Sigmoid colon (tissue), 7 donors: ENCODE results near the gene C1orf87. TPM values are rescaled to one million over a fixed set of nuclear protein-coding genes. Genes with fewer than 3 reads are reported as not detected.

Experiments
- DNase-seq: peaks from one replicate; pipeline ENCODE4 v3.0.0-alpha.2; 2019
- H3K27ac ChIP-seq, 4 donors: fragments of 200-600 bp; sonication (generic); one replicate each; pipeline ENCODE4 v1.5.1; 2016 to 2019; ENCODE audit warnings: mild to moderate bottlenecking in 1 of 4
- H3K27me3 ChIP-seq, 3 donors: fragments of 200-600 bp; sonication (generic); one replicate each; pipeline ENCODE4 v1.5.1; 2019; ENCODE audit warnings: mild to moderate bottlenecking in 1 of 3
- H3K36me3 ChIP-seq, 4 donors: fragments of 200-600 bp; sonication (generic); one replicate each; pipeline ENCODE4 v1.5.1; 2016 to 2019
- H3K4me1 ChIP-seq, 4 donors: fragments of 200-600 bp; sonication (generic); one replicate each; pipeline ENCODE4 v1.5.1; 2017 to 2019
- H3K4me3 ChIP-seq, 4 donors: fragments of 200-600 bp; sonication (generic); one replicate each; pipeline ENCODE4 v1.5.1; 2017 to 2019; ENCODE audit warnings: mild to moderate bottlenecking in 2 of 4, moderate library complexity in 1 of 4
- H3K9me3 ChIP-seq, 4 donors: fragments of 200-600 bp in 3 of 4; sonication (generic) in 3 of 4; one replicate each; pipeline versions ENCODE4 v1.5.1 to v1.6.1; 2013 to 2019
- EP300 ChIP-seq, 4 donors: sonication (generic); formaldehyde crosslinking; IDR thresholded peaks; one replicate each; pipeline ENCODE4 v1.6.1; 2017; ENCODE audit warnings: antibody characterized with exemption in 4 of 4
- POLR2A ChIP-seq, 2 donors: fragments of 450-650 bp; IDR thresholded peaks; one replicate each; pipeline ENCODE4 v1.6.1; 2016; ENCODE audit warnings: antibody characterized with exemption in 2 of 2, mild to moderate bottlenecking in 2 of 2, moderate library complexity in 2 of 2
- POLR2AphosphoS5 ChIP-seq, 4 donors: sonication (generic); formaldehyde crosslinking; IDR thresholded peaks; one replicate each; pipeline ENCODE4 v1.6.1; 2017; ENCODE audit warnings: antibody characterized with exemption in 4 of 4
- WGBS, 2 donors: extraction: QIAGEN DNeasy Blood & Tissue Kit; methylation state at CpG; one replicate each; pipeline ENCODE4 v1.1.7; 2013; 5-methylcytosine and 5-hydroxymethylcytosine counted together
- intact Hi-C: fragments of 100-400 bp; cut with DNase I; formaldehyde crosslinking; loops from one replicate; pipeline ENCODE4 v1.15.1; 2023
- polyA plus RNA-seq, 3 donors: library from polyadenylated mRNA; stranded (reverse); fragments of 200-250 nt; gene quantifications; one replicate each; pipeline ENCODE4 v1.2.3, GENCODE V29; 2013
- total RNA-seq, 4 donors: library from RNA; depleted of rRNA; stranded (reverse); fragments of >200 nt; gene quantifications; one replicate each; pipeline ENCODE4 v1.1.0, GENCODE V29; 2016
- TF ChIP-seq, protein P1 (sequence below), 4 experiments: fragments of 450-650 bp in 3 of 4; fragments of 200-600 bp in 1 of 4; IDR thresholded peaks; one replicate each; pipeline ENCODE4 v1.5.1; 2016 to 2019; ENCODE audit warnings: antibody characterized with exemption in 4 of 4, mild to moderate bottlenecking in 3 of 4, moderate library complexity in 2 of 4
- donor health status: healthy with polysubstance abuse.
- donor health status: Bipolar disorder and iron deficiency.
- donor health status: healthy.

Gene C1orf87
- total and polyA plus RNA-seq, 7 donors = not detected

DNA sequence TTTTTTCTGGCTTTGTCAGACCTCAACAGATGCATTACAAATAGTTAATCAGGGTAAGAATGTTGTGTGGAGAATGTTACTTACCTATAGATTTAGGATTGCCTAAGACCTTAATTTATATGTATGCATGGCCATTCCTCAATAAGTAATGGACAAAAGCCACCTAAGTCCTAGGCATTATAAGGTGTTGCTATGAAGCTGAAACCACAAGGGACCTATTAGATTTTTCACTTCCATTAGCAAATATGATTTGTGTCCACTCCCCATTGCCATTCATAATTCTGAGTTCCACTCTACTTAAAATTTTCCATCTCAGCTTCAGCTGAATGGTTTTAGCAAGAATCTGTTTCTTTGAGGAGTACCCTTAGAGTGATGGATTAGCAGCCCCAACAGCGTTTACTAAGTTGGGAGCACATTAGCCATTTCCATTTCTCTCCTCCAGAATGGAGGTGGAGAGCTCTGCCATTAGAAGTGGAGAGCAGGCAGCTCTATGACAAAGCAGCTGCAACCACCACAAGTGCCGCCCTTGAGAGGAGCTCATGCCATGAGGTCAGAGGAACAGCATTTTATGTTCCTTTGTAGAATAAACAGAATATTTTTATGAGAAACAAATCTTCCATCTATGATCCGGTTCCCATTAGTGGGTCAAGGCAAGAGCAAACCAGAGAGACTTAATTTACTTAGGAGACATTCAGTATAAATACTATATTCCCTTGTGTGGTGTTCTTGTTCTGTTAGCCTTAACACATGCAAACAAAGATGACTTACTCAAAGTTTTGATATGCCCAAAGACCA lies 28.9 kb upstream of the C1orf87 start:
- intact Hi-C loops = no loop called here
- H3K36me3 ChIP-seq = no peaks in the 10 kb centered on the region
- no peaks in the 10 kb centered on the region for H3K9me3 ChIP-seq
- DNase-seq = no peak
- 72 to 78% methylated on average over 3 of the region's 3 CpGs for WGBS, 2 donors
- TF ChIP-seq, protein P1, sequence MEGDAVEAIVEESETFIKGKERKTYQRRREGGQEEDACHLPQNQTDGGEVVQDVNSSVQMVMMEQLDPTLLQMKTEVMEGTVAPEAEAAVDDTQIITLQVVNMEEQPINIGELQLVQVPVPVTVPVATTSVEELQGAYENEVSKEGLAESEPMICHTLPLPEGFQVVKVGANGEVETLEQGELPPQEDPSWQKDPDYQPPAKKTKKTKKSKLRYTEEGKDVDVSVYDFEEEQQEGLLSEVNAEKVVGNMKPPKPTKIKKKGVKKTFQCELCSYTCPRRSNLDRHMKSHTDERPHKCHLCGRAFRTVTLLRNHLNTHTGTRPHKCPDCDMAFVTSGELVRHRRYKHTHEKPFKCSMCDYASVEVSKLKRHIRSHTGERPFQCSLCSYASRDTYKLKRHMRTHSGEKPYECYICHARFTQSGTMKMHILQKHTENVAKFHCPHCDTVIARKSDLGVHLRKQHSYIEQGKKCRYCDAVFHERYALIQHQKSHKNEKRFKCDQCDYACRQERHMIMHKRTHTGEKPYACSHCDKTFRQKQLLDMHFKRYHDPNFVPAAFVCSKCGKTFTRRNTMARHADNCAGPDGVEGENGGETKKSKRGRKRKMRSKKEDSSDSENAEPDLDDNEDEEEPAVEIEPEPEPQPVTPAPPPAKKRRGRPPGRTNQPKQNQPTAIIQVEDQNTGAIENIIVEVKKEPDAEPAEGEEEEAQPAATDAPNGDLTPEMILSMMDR (IDR thresholded peaks at IDR 0.05) = no peak
- no peak for TF ChIP-seq POLR2A (IDR thresholded peaks at IDR 0.05)
- peak overlapping the region in 1 of 4 donors; percentile 16 for H3K27ac ChIP-seq
- H3K4me3 ChIP-seq = no peak overlapping the region
- peaks cover 0 to 9% (median 0%) of the 10 kb centered on the region in 4 donors for H3K4me1 ChIP-seq
- H3K27me3 ChIP-seq = no peaks in the 10 kb centered on the region

DNA sequence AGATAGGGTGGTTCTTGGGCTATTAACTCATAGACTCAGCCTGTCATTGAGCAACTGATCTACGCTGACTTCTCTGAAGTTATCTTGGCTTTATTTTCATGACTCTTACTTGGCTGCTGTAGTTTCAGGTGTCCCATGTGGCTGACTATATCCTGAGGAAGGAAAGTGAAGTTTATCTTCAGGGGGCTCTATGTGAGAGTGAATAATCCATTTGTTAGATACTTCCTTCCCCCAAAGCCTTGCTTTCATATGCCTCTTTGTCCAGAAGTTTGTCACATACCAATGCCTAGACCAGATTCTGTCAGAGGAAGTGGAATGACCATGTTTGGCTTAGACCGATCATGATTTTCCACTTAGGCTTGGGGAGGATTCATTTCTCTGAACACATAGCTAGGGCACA lies 27.9 kb upstream of the C1orf87 start:
- DNase-seq = no peak
- Histone ChIP-seq H3K36me3 (no peaks in the 10 kb centered on the region), H3K9me3 (no peaks in the 10 kb centered on the region), H3K4me3 (no peak overlapping the region), H3K27ac (no peak overlapping the region), H3K4me1 (peaks cover 0 to 9% (median 0%) of the 10 kb centered on the region in 4 donors), H3K27me3 (no peaks in the 10 kb centered on the region)
- intact Hi-C loops = no loop called here
- TF ChIP-seq EP300 (IDR thresholded peaks at IDR 0.05) (no peak), POLR2AphosphoS5 (IDR thresholded peaks at IDR 0.05) (no peak), POLR2A (IDR thresholded peaks at IDR 0.05) (no peak)
- TF ChIP-seq, protein P1 (IDR thresholded peaks at IDR 0.05) = no peak
- 91% methylated on average over 2 of the region's 2 CpGs for WGBS, 2 donors

- 93 to 94% methylated on average over 6 of the region's 6 CpGs for WGBS, 2 donors
- no peak overlapping the region for H3K4me3 ChIP-seq
- no peak overlapping the region for H3K27ac ChIP-seq
- intact Hi-C loops = no loop called here
- H3K4me1 ChIP-seq = no peaks in the 10 kb centered on the region
- H3K36me3 ChIP-seq = no peaks in the 10 kb centered on the region
- TF ChIP-seq, protein P1 (IDR thresholded peaks at IDR 0.05) = no peak
- no peak for TF ChIP-seq POLR2A (IDR thresholded peaks at IDR 0.05)
- no peak for TF ChIP-seq POLR2AphosphoS5 (IDR thresholded peaks at IDR 0.05)
- no peak for TF ChIP-seq EP300 (IDR thresholded peaks at IDR 0.05)
- no peak for DNase-seq
- H3K9me3 ChIP-seq = no peaks in the 10 kb centered on the region
- H3K27me3 ChIP-seq = no peaks in the 10 kb centered on the region
Observed at GRCh38 chr1:60091195-60091715, 17.7 kb upstream of the C1orf87 start.

GRCh38 chr1:60090655-60091054 lies 17.1 kb upstream of the C1orf87 start:
- Histone ChIP-seq H3K36me3 (no peaks in the 10 kb centered on the region), H3K27ac (no peak overlapping the region), H3K9me3 (no peaks in the 10 kb centered on the region), H3K4me3 (no peak overlapping the region), H3K27me3 (no peaks in the 10 kb centered on the region), H3K4me1 (no peaks in the 10 kb centered on the region)
- intact Hi-C loops = no loop called here
- no peak for DNase-seq
- 72 to 77% methylated on average over 2 of the region's 2 CpGs for WGBS, 2 donors
- TF ChIP-seq, protein P1 (IDR thresholded peaks at IDR 0.05) = no peak
- TF ChIP-seq POLR2AphosphoS5 (IDR thresholded peaks at IDR 0.05) (no peak), EP300 (IDR thresholded peaks at IDR 0.05) (no peak), POLR2A (IDR thresholded peaks at IDR 0.05) (no peak)
